DMS79 treated with DMSO at 0.1 percent for 48 hours (cell line): Measurements from ENCODE around the gene RYR3.

Experiments used
- DNase-seq: peaks from one replicate; lab custom pipeline; 2025; lab: John Stamatoyannopoulos, UW

RYR3 gene

GRCh38 chr15:33710748-33711147, 400.0 kb downstream of the RYR3 start:
- DNase-seq: no peak

- no peak for DNase-seq
Measured at GRCh38 chr15:33716025-33716424, 405.3 kb downstream of the RYR3 start.

GRCh38 chr15:33720952-33721351, 410.2 kb downstream of the RYR3 start:
- no peak for DNase-seq

- DNase-seq: no peak
Measured at GRCh38 chr15:33722005-33722672, 411.4 kb downstream of the RYR3 start.

- no peak for DNase-seq
Measured at GRCh38 chr15:33722673-33723015, 411.9 kb downstream of the RYR3 start.

GRCh38 chr15:33724321-33725036, 413.7 kb downstream of the RYR3 start:
- no peak for DNase-seq

- DNase-seq: no peak
Measured at GRCh38 chr15:33729653-33730052, 418.9 kb downstream of the RYR3 start.

GRCh38 chr15:33730815-33731214, 420.0 kb downstream of the RYR3 start:
- no peak for DNase-seq

- no peak for DNase-seq
Measured at GRCh38 chr15:33735143-33735542, 424.4 kb downstream of the RYR3 start.

GRCh38 chr15:33735637-33736247, 425.0 kb downstream of the RYR3 start:
- DNase-seq: no peak

- no peak for DNase-seq
Measured at GRCh38 chr15:33737687-33738601, 427.2 kb downstream of the RYR3 start.

GRCh38 chr15:33738941-33739664, 428.3 kb downstream of the RYR3 start:
- DNase-seq: no peak

GRCh38 chr15:33742306-33742705, 431.5 kb downstream of the RYR3 start:
- no peak for DNase-seq

- DNase-seq: no peak
Measured at GRCh38 chr15:33742800-33743199, 432.0 kb downstream of the RYR3 start.

GRCh38 chr15:33746203-33746602, 435.4 kb downstream of the RYR3 start:
- no peak for DNase-seq

GRCh38 chr15:33753012-33753411, 442.2 kb downstream of the RYR3 start:
- DNase-seq: no peak

GRCh38 chr15:33754242-33754641, 443.5 kb downstream of the RYR3 start:
- DNase-seq: no peak

GRCh38 chr15:33756961-33757360, 446.2 kb downstream of the RYR3 start:
- DNase-seq: peak; percentile 64

GRCh38 chr15:33757516-33758232, 446.9 kb downstream of the RYR3 start:
- no peak for DNase-seq

GRCh38 chr15:33766389-33766788, 455.6 kb downstream of the RYR3 start:
- DNase-seq: no peak

GRCh38 chr15:33768670-33769190, 458.0 kb downstream of the RYR3 start:
- no peak for DNase-seq
